GM12878 (cell line): ENCODE results near the gene GSAP. TPM values are rescaled to one million over a fixed set of nuclear protein-coding genes. Genes with fewer than 3 reads are reported as not detected.

ENCODE experiments used
- ATAC-seq: fragments of 200-7000 bp; cut with Tn5 transposase; 3 replicates; pipeline ENCODE4 v1.9.1; 2020; ENCODE audit warnings: mild to moderate bottlenecking, moderate library complexity
- BruUV-seq: library from RNA; stranded (reverse); fragments of 400-500 nt; replicated peaks from 2 replicates; lab custom pipeline; 2021; lab: Mats Ljungman, UMichigan
- CTCF ChIA-PET: fragments of 300-600 bp; sonication (Branson Sonifier 250); formaldehyde crosslinking; extraction: SDS; loops from one replicate; lab custom pipeline; 2021; ENCODE audit warnings: inconsistent platforms; lab: Yijun Ruan, JAX
- POLR2A ChIA-PET: fragments of 350-600 bp; formaldehyde crosslinking; extraction: SDS; loops from one replicate; lab custom pipeline; 2021; ENCODE audit warnings: inconsistent platforms; lab: Charles Lee
- RAD21 ChIA-PET: fragments of 300-600 bp; sonication (Branson Sonifier 250); formaldehyde crosslinking; loops from one replicate; lab custom pipeline; 2023; ENCODE audit warnings: antibody characterized with exemption; ENCODE audit not compliant: unreplicated experiment; lab: Charles Lee
- SMC1A ChIA-PET: fragments of 300-600 bp; sonication (Branson Sonifier 250); formaldehyde crosslinking; loops from one replicate; lab custom pipeline; 2023; ENCODE audit not compliant: unreplicated experiment, uncharacterized antibody; lab: Charles Lee
- DNase-seq: peaks from one replicate; pipeline ENCODE4 v3.0.0-alpha.2; 2011; ENCODE audit warnings: low read depth, low spot score
- FAIRE-seq: peaks from 3 replicates; lab custom pipeline; 2011; peaks lifted over from hg19 to GRCh38; lab: Jason Lieb, UNC
- H2AFZ ChIP-seq: 2 replicates; pipeline ENCODE4 v1.6.0; 2011; ENCODE audit warnings: low read depth, low read length, control low read depth; ENCODE audit not compliant: control insufficient read depth
- H3K27ac ChIP-seq: 2 replicates; pipeline ENCODE4 v1.5.1; 2011; ENCODE audit warnings: control low read depth; ENCODE audit not compliant: control insufficient read depth, insufficient read depth
- H3K27me3 ChIP-seq, 2 experiments: replicated peaks in 1 of 2; 2 replicates each; pipeline versions ENCODE4 v1.6.0 to v1.6.1; 2011; ENCODE audit warnings: low read length in 1 of 2; ENCODE audit not compliant: control insufficient read depth in 2 of 2, insufficient read depth in 2 of 2
- H3K36me3 ChIP-seq, 2 experiments: 2 replicates each; pipeline ENCODE4 v1.5.1; 2011; ENCODE audit warnings: low read length in 1 of 2; ENCODE audit not compliant: control insufficient read depth in 2 of 2, insufficient read depth in 2 of 2
- H3K4me1 ChIP-seq: 2 replicates; pipeline ENCODE4 v1.6.1; 2011; ENCODE audit warnings: mild to moderate bottlenecking, low read length, moderate library complexity, mixed read lengths; ENCODE audit not compliant: control insufficient read depth, insufficient read depth
- H3K4me2 ChIP-seq: 2 replicates; pipeline ENCODE4 v1.6.0; 2011; ENCODE audit warnings: control low read depth; ENCODE audit not compliant: control insufficient read depth, insufficient read depth
- H3K4me3 ChIP-seq: fragments of 200-600 bp; sonication (generic); 2 replicates; pipeline ENCODE4 v1.5.1; 2016
- H3K79me2 ChIP-seq: 2 replicates; pipeline ENCODE4 v1.6.0; 2011; ENCODE audit warnings: low read length; ENCODE audit not compliant: control insufficient read depth, insufficient read depth
- H3K9ac ChIP-seq: 2 replicates; pipeline ENCODE4 v1.8.0; 2011; ENCODE audit warnings: low read length, control low read depth, mixed read lengths; ENCODE audit not compliant: control insufficient read depth, insufficient read depth
- H3K9me3 ChIP-seq: replicated peaks from 3 replicates; pipeline ENCODE4 v1.5.1; 2011; ENCODE audit warnings: mild to moderate bottlenecking, low read length; ENCODE audit not compliant: control insufficient read depth, insufficient read depth
- H4K20me1 ChIP-seq: 2 replicates; pipeline ENCODE4 v1.6.0; 2011; ENCODE audit not compliant: control insufficient read depth, insufficient read depth
- CBFB ChIP-seq: IDR thresholded peaks from 2 replicates; pipeline ENCODE4 v1.6.1; 2016; ENCODE audit warnings: antibody characterized with exemption, low read depth
- IRF4 ChIP-seq: IDR thresholded peaks from 2 replicates; pipeline ENCODE4 v1.6.1; 2011; ENCODE audit warnings: low read depth, low read length
- POU2F2 ChIP-seq: IDR thresholded peaks from 3 replicates; pipeline ENCODE4 v1.6.1; 2011; ENCODE audit warnings: low read depth, mild to moderate bottlenecking, low read length, borderline replicate concordance
- TCF3 ChIP-seq: IDR thresholded peaks from 2 replicates; pipeline ENCODE4 v1.6.1; 2012; ENCODE audit warnings: low read depth, mild to moderate bottlenecking, low read length, borderline replicate concordance; ENCODE audit not compliant: insufficient read depth
- WGBS: methylation state at CpG from one replicate; pipeline ENCODE4 v1.1.6; 2016; ENCODE audit warnings: low lambda C conversion rate; ENCODE audit not compliant: insufficient replicate concordance, insufficient coverage; ENCODE audit errors: missing lambda C conversion rate; 5-methylcytosine and 5-hydroxymethylcytosine counted together
- in situ Hi-C: fragments of 300-500 bp; cut with MboI; formaldehyde crosslinking; loops from 9 replicates; pipeline ENCODE4 v1.14.3; 2018; ENCODE audit warnings: mixed read lengths
- intact Hi-C: fragments of 100-400 bp; cut with micrococcal nuclease; formaldehyde crosslinking; loops from one replicate; pipeline ENCODE4 v1.14.2; 2022; ENCODE audit not compliant: unreplicated experiment
- polyA plus RNA-seq, 11 experiments: library from polyadenylated mRNA; depleted of rRNA in 4 of 11; unstranded in 6 of 11; stranded (reverse) in 5 of 11; fragments of >200 nt; fragmentation: Nextera tagmentation in 4 of 11; fragmentation: Illumina TruSeq in 1 of 11; extraction: Ambion mirVana in 4 of 11; extraction: Trizol in 1 of 11; gene quantifications; 1 replicate in 1 of 11; 2 replicates in 10 of 11; pipeline versions ENCODE4 v1.2.1 to v1.2.3, GENCODE V29; 2011 to 2016; ENCODE audit warnings: inconsistent platforms in 2 of 11, missing spikeins in 2 of 11, low read depth in 1 of 11
- total RNA-seq, 4 experiments: library from RNA; depleted of rRNA in 3 of 4; stranded (reverse); fragments of >200 nt in 3 of 4; fragmentation: Illumina TruSeq in 1 of 4; extraction: Trizol in 1 of 4; gene quantifications; 2 replicates each; pipeline versions ENCODE4 v1.2.1 to v1.2.3, GENCODE V29; 2013 to 2021
- TF ChIP-seq, protein P1 (sequence below): IDR thresholded peaks from 2 replicates; pipeline ENCODE4 v1.6.1; 2011; ENCODE audit warnings: mild to moderate bottlenecking, low read depth, low read length, moderate library complexity; ENCODE audit not compliant: insufficient replicate concordance
- TF ChIP-seq, protein P2 (sequence below): fragments of 450-650 bp; IDR thresholded peaks from 2 replicates; pipeline ENCODE4 v1.6.1; 2017; ENCODE audit warnings: mild to moderate bottlenecking, low read depth, inconsistent platforms; ENCODE audit not compliant: poor library complexity, severe bottlenecking

GSAP gene
- total and polyA plus RNA-seq, 10 of the 15 experiments (the other 5 are each of a cell fraction or from before 2014, with no cell fraction given) = 6.6 to 38.1 (median 21.8) TPM

DNA sequence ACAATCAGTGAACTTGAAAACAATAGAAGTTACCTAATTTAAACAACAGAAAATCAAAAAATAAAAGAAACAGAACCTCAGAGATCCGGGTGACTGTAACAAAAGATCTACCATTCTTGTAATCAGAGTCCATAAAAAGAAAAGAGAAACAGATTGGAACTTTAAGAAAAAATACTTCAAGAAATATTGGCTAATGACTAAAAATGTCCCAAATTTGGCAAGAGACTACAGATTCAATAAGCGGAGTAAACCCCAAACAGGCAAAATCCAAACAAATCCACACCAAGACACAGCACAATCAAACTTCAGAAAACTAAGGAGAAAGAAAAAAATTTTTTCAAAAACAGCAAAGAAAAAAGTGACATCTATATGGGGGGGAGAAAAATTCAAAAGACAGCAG is 15.1 kb downstream of the GSAP start:
- ATAC-seq = no peak
- H3K4me3 ChIP-seq = no peak overlapping the region
- no peak overlapping the region for H2AFZ ChIP-seq

More for the DNA sequence above, 15.1 kb downstream of the GSAP start:
- Histone ChIP-seq H3K4me1 (peaks cover 3% of the 10 kb centered on the region; the same call in 1 of the 2 replicates), H3K9ac (no peak overlapping the region), H3K27me3 (no peaks in the 10 kb centered on the region)
- RAD21 ChIA-PET = interaction anchor here (2.0 kb wide), 1 partner anchor 11 kb away, joined by 7 read pairs; no protein-coding TSS in a partner anchor
- TF ChIP-seq IRF4 (no peak), POU2F2 (no peak), CBFB (no peak), TCF3 (no peak)
- TF ChIP-seq, protein P1, sequence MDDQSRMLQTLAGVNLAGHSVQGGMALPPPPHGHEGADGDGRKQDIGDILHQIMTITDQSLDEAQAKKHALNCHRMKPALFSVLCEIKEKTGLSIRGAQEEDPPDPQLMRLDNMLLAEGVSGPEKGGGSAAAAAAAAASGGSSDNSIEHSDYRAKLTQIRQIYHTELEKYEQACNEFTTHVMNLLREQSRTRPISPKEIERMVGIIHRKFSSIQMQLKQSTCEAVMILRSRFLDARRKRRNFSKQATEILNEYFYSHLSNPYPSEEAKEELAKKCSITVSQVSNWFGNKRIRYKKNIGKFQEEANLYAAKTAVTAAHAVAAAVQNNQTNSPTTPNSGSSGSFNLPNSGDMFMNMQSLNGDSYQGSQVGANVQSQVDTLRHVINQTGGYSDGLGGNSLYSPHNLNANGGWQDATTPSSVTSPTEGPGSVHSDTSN = no peak
- TF ChIP-seq, protein P2, sequence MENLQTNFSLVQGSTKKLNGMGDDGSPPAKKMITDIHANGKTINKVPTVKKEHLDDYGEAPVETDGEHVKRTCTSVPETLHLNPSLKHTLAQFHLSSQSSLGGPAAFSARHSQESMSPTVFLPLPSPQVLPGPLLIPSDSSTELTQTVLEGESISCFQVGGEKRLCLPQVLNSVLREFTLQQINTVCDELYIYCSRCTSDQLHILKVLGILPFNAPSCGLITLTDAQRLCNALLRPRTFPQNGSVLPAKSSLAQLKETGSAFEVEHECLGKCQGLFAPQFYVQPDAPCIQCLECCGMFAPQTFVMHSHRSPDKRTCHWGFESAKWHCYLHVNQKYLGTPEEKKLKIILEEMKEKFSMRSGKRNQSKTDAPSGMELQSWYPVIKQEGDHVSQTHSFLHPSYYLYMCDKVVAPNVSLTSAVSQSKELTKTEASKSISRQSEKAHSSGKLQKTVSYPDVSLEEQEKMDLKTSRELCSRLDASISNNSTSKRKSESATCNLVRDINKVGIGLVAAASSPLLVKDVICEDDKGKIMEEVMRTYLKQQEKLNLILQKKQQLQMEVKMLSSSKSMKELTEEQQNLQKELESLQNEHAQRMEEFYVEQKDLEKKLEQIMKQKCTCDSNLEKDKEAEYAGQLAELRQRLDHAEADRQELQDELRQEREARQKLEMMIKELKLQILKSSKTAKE = no peak
- TF ChIP-seq, all 136 proteins: peak for 0
- ChIA-PET POLR2A (interaction anchor here (1.0 kb wide), 1 partner anchor 15 kb away, joined by 3 read pairs; no protein-coding TSS in a partner anchor), CTCF (no interaction called here), SMC1A (interaction anchor here (0.7 to 1.2 kb wide), 3 partner anchors 13 to 536 kb away, joined by 3 to 4 read pairs (median 4); no protein-coding TSS in a partner anchor)
- no TSS peak for BruUV-seq
- no peaks in the 10 kb centered on the region for H3K9me3 ChIP-seq
- no peaks in the 10 kb centered on the region for H3K79me2 ChIP-seq
- DNase-seq = no peak
- intact Hi-C loops = no loop called here
- no peaks in the 10 kb centered on the region for H3K36me3 ChIP-seq
- no peak overlapping the region for H3K4me2 ChIP-seq
- H3K27ac ChIP-seq = no peak overlapping the region
- in situ Hi-C loops = no loop called here
- WGBS = 97% methylated on average over 2 of the region's 2 CpGs
- no peak for FAIRE-seq
- H4K20me1 ChIP-seq = no peaks in the 10 kb centered on the region
